GM12891 (cell line): ENCODE data around the gene WRAP73.

Source experiments
- POLR2A ChIP-seq: IDR thresholded peaks from 2 replicates; pipeline ENCODE4 v1.6.1; 2011; ENCODE audit warnings: low read depth, low read length, control low read depth
- POLR2AphosphoS5 ChIP-seq: IDR thresholded peaks from 2 replicates; pipeline ENCODE4 v1.6.1; 2011; ENCODE audit warnings: low read depth, low read length, control low read depth
- SPI1 ChIP-seq: IDR thresholded peaks from 2 replicates; pipeline ENCODE4 v1.6.1; 2011; ENCODE audit warnings: low read depth, low read length, control low read depth
- TAF1 ChIP-seq: IDR thresholded peaks from 2 replicates; pipeline ENCODE4 v1.6.1; 2011; ENCODE audit warnings: low read depth, low read length, control low read depth

GRCh38 chr1:3588395-3588794, 61.5 kb downstream of the WRAP73 start:
- TF ChIP-seq POLR2A: no peak
- no peak for TF ChIP-seq TAF1
- TF ChIP-seq POLR2AphosphoS5: no peak
- no peak for TF ChIP-seq SPI1
